ENCODE results near the gene AOAH.

GRCh38 chr7:36474283-36475010, 249.8 kb downstream of the AOAH start:
- TF ChIP-seq CTCF (IDR thresholded peaks at IDR 0.05; ENCODE audit: borderline replicate concordance, extremely low read depth, low read length, poor library complexity, severe bottlenecking) (no peak), EZH2 (IDR thresholded peaks at IDR 0.05; ENCODE audit: borderline replicate concordance, low read depth, low read length, severe bottlenecking) (no peak)

Data from DND-41 (cell line).